Body of pancreas (tissue), 4 donors: Measurements from ENCODE around the gene SHISAL1.

ENCODE experiments used
- CTCF ChIP-seq, 7 experiments: fragments of 450-650 bp in 4 of 7; fragments of 200-600 bp in 3 of 7; sonication (generic) in 3 of 7; IDR thresholded peaks; one replicate each; pipeline ENCODE4 v1.5.1; 2016 to 2019; ENCODE audit warnings: antibody characterized with exemption in 7 of 7
- POLR2A ChIP-seq, 3 donors: fragments of 450-650 bp; IDR thresholded peaks; one replicate each; pipeline ENCODE4 v1.6.1; 2016; ENCODE audit warnings: antibody characterized with exemption in 3 of 3, mild to moderate bottlenecking in 2 of 3

- TF ChIP-seq CTCF (IDR thresholded peaks at IDR 0.05) = no peak
- no peak for TF ChIP-seq POLR2A (IDR thresholded peaks at IDR 0.05)
Observed at GRCh38 chr22:44200451-44200850, 112.3 kb downstream of the SHISAL1 start.
